ENCODE results near the gene ABCC10.
"Not testable (repeated sequence)": the region's sequence is repeated elsewhere in the genome, so short reads cannot be mapped to it uniquely, and the experiment has no call there.

ABCC10 gene

DNA sequence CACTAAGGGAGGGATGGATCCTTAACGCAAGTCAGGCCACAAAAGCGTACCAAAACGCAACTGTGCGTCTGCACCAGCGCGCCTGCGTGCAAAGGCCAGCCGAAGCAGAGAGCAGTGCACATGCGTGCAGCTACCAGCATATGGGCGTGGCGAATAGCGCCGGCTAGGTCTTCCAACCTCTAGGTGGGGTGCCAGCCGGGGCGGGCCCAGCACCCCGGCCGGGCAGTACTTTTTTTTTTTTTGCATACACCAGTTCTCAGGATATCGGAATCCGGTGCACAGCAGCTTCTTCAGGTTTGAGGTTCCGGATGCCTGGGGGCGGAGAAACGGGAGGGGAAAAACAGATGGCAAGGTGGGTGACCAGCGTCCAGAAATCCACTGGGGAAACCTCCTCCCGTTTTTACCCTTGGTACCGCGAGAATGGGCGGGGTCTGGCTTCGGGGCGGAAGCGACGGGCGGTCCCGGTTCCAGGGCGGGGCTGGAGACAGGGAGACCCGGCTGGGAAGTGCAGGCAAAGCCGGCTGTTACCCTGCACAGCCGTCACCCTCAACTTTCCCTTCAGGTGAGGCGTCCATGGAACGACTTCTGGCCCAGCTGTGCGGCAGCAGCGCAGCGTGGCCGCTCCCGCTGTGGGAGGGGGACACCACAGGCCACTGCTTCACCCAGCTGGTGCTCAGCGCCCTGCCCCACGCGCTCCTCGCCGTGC lies at the start of gene ABCC10:
ABCC10 (plus strand) TSS at position 136 of the 706 bp plus-strand sequence; CDS start at position 574, 438 bp downstream.
- peak; percentile 92 for DNase-seq

- DNase-seq: no peak
These were observed 49.6 kb upstream of the ABCC10 start for GRCh38 chr6:43377710-43378229.

DNA sequence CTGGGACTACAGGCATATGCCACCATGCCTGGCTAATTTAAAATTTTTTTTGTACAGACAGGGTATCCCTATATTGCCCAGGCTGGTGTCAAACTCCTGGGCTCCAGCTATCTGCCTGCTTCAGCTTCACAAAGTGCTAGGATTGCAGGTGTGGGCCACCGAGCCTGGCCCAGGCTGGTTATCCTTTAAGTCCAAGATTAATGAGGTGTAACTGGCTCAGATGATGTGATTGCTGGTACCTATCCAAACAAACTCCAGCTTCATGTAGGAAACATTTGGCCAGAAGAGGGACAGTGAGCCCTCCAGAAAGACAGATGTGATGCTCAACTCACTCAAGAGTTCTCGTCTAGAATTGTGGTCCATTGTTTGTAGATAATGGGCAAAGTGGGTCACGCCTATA lies 48.7 kb upstream of the ABCC10 start:
- DNase-seq: no peak

GRCh38 chr6:43380858-43381257 lies 46.5 kb upstream of the ABCC10 start:
- not testable (repeated sequence) for DNase-seq

DNA sequence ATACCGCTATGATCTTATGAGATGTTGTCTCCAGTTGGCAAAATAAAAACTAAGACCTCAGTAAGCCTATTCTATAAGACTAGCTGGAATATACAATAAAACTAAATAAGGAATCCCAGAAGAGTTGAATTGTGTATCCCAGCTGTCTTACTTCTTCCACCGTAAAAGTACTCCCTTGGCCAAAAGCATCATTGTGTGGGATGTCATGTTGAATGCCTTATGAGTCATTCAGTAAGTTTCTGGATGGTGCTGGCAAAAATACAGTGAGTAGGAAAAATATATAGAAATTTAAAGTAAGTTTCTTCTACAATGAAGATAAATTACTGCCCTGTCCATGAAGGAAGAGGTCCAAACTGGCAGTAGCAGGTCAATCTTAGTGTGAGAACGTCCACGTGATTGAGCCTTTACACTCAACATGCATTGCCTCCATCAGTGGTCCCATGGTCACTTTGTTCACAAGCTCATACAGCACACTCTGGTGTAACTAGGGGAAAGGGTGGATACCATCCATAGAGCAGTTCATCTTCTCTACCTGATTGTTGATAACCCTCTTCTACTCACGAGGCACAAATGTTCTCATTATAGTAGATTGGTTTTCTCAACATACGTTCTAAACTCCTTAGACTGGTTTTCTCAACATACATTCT lies 44.2 kb upstream of the ABCC10 start:
- DNase-seq: no peak

DNA sequence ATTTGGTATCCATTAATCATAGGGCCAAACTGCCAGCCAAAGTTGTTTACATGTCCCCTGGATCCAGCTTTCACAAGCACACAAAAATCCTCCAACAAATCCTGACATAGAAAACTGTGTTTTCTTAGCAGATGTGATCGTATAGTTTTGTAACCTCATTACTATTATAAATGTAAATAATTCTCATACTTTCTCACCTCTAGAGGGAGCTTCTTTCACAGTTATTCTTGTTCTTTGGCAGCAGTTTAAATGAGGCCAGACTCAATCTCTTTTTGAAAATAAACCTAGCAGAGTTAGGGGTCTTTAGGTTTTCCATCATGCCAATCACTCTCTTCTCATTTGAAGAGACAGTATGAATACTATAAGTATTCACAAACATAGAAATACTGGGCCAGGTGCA lies 40.8 kb upstream of the ABCC10 start:
- DNase-seq: no peak

GRCh38 chr6:43389730-43390295 lies 37.5 kb upstream of the ABCC10 start:
- DNase-seq: no peak

DNA sequence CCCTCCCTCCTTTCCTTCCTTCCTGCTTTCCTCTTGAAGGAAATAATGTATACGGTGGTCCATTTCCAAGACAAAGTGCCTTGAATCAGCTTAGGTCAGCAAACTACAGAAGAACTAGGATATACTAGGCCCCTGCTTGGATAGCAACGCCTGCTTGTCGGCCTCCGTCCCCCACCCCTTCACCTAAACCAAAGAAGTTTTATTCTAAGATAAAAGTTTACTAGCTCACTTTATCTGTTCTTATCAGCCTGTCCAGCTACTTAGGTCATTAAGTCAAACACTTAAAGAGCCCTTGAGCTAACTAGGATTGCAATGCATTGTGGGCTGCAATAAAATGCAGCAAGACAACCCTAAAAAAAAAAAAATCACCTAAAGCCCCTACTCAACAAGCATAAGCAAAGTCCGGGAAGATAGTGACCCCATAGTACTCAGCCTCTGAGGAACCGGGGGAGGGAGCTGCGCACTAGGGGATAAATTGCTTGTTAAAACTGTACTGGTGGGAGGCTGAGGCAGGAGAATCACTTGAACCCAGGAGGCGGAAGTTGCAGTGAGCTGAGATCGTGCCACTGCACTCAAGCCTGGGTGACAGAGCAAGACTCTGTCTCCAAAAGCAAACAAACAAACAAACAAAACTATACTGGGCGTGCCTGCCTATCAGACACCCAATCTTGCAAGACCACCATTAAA lies 36.4 kb upstream of the ABCC10 start:
- DNase-seq: not testable (repeated sequence)

DNA sequence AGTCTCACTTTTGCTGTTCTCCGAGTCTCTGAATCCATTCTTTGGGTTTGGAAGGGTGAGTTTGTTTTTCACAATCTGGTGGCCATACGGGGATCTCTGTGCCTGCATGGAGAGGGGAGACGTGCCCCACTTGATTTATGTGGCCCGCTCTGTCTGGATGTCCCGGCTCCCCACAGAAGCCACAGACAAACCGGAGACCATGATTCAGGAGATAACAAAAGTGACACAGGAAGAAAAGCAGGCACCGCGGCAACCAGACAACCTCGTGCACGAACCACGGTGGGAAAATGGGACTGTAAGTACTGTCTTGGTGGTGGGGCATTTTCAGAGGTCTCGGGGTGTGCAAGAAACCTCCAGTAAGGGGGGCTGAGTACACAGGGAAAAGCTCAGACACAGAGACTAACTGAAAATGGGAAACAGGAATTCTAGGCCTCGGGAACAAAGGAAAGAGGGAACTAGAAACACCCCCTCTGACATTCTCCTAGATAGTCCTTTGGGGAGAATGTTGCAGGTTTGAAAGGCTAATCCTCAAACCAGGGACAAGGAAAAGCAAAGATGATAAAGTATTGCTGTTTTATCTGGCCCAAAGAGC lies 35.8 kb upstream of the ABCC10 start:
- no peak for DNase-seq

DNA sequence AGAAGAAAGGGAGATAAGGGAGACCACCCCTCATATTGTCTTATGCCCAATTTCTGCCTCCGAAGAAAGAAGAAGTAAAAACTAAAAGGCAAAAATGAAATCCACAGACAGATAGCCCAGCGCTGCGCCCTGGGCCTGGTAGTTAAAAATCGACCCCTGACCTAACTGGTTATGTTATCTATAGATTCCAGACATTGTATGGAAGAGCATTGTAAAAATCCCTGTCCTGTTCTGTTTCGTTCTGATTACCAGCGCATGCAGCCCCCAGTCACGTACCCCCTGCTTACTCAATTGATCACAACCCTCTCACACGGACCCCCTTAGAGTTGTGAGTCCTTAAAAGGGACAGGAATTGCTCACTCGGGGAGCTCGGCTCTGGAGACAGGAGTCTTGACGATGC lies 34.2 kb upstream of the ABCC10 start:
- not testable (repeated sequence) for DNase-seq

- DNase-seq: no peak
These were observed 33.7 kb upstream of the ABCC10 start for GRCh38 chr6:43393602-43394001.

- no peak for DNase-seq
These were observed 32.4 kb upstream of the ABCC10 start for GRCh38 chr6:43394982-43395381.

DNA sequence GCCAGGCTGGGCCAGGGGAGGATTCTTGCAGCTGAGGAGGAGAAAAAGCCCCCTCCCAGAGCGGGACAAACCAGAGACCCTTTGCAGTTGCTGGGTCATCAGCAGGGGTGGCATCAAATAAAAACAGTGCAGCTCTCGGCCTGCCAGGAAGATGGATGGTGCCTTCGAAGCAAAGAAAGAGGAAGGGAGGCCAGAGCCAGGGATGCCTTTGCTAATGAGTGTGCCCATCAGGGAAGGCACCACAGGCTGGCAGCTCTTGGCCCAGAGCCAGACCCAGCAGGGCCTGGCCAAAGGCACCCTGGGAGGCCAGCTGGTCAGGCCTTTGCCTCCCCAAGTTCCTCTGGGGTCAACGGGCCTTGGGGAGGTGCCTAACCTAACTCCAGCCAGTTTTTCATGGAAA lies 31.6 kb upstream of the ABCC10 start:
- no peak for DNase-seq

DNA sequence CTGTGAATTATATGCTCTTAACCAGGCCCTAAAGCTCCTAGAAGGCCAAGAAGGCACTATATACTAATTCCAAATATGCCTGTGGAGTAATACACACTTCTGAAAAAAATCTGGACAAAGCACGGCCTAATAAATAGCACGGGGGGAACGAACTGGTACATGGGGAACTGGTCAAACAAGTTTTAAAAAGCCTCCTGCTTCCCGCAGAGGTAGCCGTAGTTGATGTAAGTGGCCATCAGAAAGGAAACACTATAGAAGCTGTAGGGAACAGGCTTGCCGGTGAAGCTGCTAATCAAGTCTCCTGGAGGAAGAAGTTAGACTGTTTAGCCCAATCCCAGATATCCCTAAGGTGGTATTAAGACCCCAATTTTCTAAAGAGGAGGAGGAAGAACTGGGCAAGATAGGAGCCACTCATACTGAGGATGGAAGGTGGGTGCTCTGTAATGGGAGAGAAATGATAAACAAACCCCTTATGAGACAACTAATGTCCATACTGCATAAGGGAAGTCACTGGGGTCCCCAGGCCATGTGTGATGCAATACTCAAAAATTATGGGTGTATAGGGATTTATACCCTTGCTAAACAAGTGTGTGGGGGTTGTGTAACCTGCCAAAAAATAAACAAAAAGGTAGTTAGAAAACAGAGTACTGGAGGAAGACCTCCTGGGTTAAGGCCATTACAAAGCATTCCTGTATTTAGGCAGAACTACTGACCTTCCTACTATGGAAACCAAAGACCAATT lies 30.8 kb upstream of the ABCC10 start:
- no peak for DNase-seq

- DNase-seq: no peak
These were observed 27.3 kb upstream of the ABCC10 start for GRCh38 chr6:43399932-43400487.

- no peak for DNase-seq
These were observed 25.6 kb upstream of the ABCC10 start for GRCh38 chr6:43401730-43402129.

DNA sequence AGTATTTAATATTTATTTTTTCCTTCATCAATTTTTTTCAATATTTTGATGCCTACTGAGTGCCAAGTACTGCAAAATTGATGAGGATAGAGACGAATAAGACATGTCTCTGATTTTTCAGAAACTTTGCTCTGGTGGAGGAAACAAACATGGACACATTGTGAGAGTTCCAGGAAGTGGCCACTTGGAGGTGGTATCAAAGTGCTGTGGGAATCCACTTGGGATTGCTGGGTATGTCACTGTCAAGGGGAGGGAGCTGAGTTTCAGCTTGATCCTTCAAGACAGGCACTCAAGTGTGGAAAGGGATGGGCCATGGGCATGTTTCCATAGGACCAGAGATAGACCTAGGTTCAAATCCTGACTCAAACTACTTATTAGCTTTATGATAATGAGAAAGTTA lies 24.5 kb upstream of the ABCC10 start:
- no peak for DNase-seq

GRCh38 chr6:43405354-43405753 lies 22.0 kb upstream of the ABCC10 start:
- no peak for DNase-seq

- no peak for DNase-seq
These were observed 20.0 kb upstream of the ABCC10 start for GRCh38 chr6:43407296-43407695.

DNA sequence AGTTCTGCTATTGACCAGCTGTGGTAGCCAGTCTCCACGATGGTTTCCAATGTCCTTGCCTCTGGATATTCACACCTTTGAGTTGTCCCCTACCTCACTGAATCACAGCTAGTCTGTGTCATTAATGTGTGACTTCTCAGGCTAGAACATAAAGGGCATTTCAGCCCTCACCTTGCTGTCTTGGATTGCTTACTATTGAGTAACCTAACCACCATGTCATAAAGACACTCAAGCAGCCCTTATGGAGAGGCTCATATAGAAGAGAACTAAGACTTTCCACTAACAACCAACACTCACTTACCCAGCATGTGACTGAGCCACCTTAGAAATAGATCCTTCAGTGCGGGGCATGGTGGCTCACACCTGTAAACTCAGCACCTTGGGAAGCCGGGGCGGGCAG lies 19.1 kb upstream of the ABCC10 start:
- DNase-seq: no peak

GRCh38 chr6:43410776-43411175 lies 16.6 kb upstream of the ABCC10 start:
- not testable (repeated sequence) for DNase-seq

GRCh38 chr6:43412541-43412940 lies 14.8 kb upstream of the ABCC10 start:
- DNase-seq: no peak
